Suprapubic skin (tissue), 4 donors: ENCODE data around the gene SF3B1. TPM values are rescaled to one million over a fixed set of nuclear protein-coding genes. Genes with fewer than 3 reads are reported as not detected.
"Not testable (repeated sequence)": the region's sequence is repeated elsewhere in the genome, so short reads cannot be mapped to it uniquely, and the experiment has no call there.

Experiments used
- DNase-seq, 2 donors: peaks; one replicate each; pipeline ENCODE4 v3.0.0-alpha.2; 2019; ENCODE audit warnings: low spot score in 2 of 2
- H3K27ac ChIP-seq: fragments of 200-600 bp; sonication (generic); one replicate; pipeline ENCODE4 v1.5.1; 2019
- H3K27me3 ChIP-seq: fragments of 200-600 bp; sonication (generic); one replicate; pipeline ENCODE4 v1.5.1; 2019
- H3K36me3 ChIP-seq: fragments of 200-600 bp; sonication (generic); one replicate; pipeline ENCODE4 v1.5.1; 2019
- H3K4me1 ChIP-seq: fragments of 200-600 bp; sonication (generic); one replicate; pipeline ENCODE4 v1.5.1; 2019
- H3K4me3 ChIP-seq: fragments of 200-600 bp; sonication (generic); one replicate; pipeline ENCODE4 v1.5.1; 2019; ENCODE audit warnings: mild to moderate bottlenecking
- H3K9me3 ChIP-seq: fragments of 200-600 bp; sonication (generic); one replicate; pipeline ENCODE4 v1.5.1; 2019
- EP300 ChIP-seq: sonication (generic); formaldehyde crosslinking; IDR thresholded peaks from one replicate; pipeline ENCODE4 v1.6.1; 2017; ENCODE audit warnings: antibody characterized with exemption
- POLR2A ChIP-seq, 2 donors: fragments of 450-650 bp; IDR thresholded peaks; one replicate each; pipeline ENCODE4 v1.6.1; 2017; ENCODE audit warnings: antibody characterized with exemption in 2 of 2, mild to moderate bottlenecking in 2 of 2, moderate library complexity in 2 of 2
- POLR2AphosphoS5 ChIP-seq, 3 donors: sonication (generic); formaldehyde crosslinking; IDR thresholded peaks; one replicate each; pipeline ENCODE4 v1.6.1; 2017; ENCODE audit warnings: antibody characterized with exemption in 3 of 3
- WGBS: methylation state at CpG from one replicate; pipeline ENCODE4 v1.1.5; 2018; 5-methylcytosine and 5-hydroxymethylcytosine counted together
- total RNA-seq, 4 donors: library from RNA; depleted of rRNA; stranded (reverse); fragments of >200 nt; gene quantifications; one replicate each; pipeline ENCODE4 v1.1.0, GENCODE V29; 2016
- TF ChIP-seq, protein P1 (sequence below), 2 donors: fragments of 200-600 bp in 1 of 2; fragments of 450-650 bp in 1 of 2; sonication (generic) in 1 of 2; IDR thresholded peaks; one replicate each; pipeline ENCODE4 v1.5.1; 2016 to 2019; ENCODE audit warnings: antibody characterized with exemption in 2 of 2, mild to moderate bottlenecking in 1 of 2, moderate library complexity in 1 of 2

SF3B1 gene
- total RNA-seq, 4 donors from 2014 or later = 216 to 894 (median 222) TPM

DNA sequence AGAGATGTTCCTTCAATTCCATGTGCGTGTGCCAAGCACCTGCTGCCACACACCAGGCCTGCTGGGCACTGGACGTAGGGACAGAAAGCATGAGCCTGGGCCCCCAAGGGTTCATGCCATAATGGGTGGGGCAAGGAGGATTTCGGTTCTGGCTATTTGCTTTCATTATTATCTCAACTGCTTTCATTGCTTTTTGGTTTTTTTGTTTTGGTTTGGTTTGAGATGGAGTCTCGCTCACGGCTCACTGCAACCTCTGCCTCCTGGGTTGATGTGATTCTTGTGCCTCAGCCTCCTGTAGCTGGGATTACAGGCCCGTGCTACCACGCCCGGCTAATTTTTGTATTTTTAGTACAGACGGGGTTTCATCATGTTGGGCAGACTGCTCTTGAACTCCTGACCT is 57.2 kb downstream of the SF3B1 start:
- TF ChIP-seq POLR2AphosphoS5 (IDR thresholded peaks at IDR 0.05) (no peak), EP300 (no peak), POLR2A (IDR thresholded peaks at IDR 0.05) (no peak)
- TF ChIP-seq, protein P1, sequence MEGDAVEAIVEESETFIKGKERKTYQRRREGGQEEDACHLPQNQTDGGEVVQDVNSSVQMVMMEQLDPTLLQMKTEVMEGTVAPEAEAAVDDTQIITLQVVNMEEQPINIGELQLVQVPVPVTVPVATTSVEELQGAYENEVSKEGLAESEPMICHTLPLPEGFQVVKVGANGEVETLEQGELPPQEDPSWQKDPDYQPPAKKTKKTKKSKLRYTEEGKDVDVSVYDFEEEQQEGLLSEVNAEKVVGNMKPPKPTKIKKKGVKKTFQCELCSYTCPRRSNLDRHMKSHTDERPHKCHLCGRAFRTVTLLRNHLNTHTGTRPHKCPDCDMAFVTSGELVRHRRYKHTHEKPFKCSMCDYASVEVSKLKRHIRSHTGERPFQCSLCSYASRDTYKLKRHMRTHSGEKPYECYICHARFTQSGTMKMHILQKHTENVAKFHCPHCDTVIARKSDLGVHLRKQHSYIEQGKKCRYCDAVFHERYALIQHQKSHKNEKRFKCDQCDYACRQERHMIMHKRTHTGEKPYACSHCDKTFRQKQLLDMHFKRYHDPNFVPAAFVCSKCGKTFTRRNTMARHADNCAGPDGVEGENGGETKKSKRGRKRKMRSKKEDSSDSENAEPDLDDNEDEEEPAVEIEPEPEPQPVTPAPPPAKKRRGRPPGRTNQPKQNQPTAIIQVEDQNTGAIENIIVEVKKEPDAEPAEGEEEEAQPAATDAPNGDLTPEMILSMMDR (IDR thresholded peaks at IDR 0.05) = no peak
- no peak for DNase-seq
- Histone ChIP-seq H3K36me3 (no peaks in the 10 kb centered on the region), H3K27me3 (no peaks in the 10 kb centered on the region), H3K4me1 (peaks cover 9% of the 10 kb centered on the region), H3K9me3 (no peaks in the 10 kb centered on the region), H3K4me3 (no peak overlapping the region), H3K27ac (no peak overlapping the region)
- WGBS = 61% methylated on average over 9 of the region's 9 CpGs

DNA sequence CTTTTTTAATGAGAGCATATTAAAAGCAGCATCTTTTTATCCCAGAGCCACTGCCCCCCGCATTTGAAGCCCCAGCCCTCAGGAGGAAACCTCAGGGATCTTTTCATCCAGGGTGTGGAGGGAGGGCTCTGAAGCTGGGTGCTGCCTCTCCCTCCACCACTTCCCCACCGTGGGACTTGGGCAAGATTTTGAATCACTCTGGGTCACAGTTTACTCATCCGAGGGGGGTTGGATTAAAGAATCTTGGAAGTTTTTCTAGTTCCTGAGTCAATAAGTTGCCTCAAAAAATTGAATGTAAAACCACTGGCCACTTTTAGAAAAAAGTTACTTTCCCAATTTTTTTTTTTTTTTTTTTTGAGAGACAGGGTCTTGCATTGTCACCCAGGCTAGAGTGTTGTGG is 62.2 kb downstream of the SF3B1 start:
- Histone ChIP-seq H3K4me3 (no peak overlapping the region), H3K9me3 (no peaks in the 10 kb centered on the region), H3K4me1 (no peaks in the 10 kb centered on the region), H3K27me3 (no peaks in the 10 kb centered on the region), H3K36me3 (no peaks in the 10 kb centered on the region), H3K27ac (no peak overlapping the region)
- DNase-seq = no peak
- TF ChIP-seq POLR2AphosphoS5 (IDR thresholded peaks at IDR 0.05) (no peak), POLR2A (IDR thresholded peaks at IDR 0.05) (no peak), EP300 (no peak)
- TF ChIP-seq, protein P1 (IDR thresholded peaks at IDR 0.05) = no peak
- WGBS = 53% methylated on average over 3 of the region's 3 CpGs

DNA sequence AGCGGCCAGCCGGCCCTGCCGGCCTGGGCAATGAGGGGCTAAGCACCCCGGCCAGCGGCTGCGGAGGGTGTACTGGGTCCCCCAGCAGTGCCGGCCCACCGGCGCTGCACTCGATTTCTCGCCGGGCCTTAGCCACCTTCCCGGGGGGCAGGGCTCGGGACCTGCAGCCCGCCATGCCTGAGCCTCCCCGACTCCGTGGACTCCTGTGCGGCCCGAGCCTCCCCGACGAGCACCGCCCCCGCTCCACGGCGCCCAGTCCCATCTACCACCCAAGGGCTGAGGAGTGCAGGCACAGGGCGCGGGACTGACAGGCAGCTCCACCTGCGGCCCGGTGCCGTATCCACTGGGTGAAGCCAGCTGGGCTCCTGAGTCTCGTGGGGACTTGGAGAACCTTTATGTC is 64.2 kb downstream of the SF3B1 start:
- H3K4me3 ChIP-seq, H3K27ac ChIP-seq, H3K27me3 ChIP-seq, H3K36me3 ChIP-seq, H3K4me1 ChIP-seq, DNase-seq, H3K9me3 ChIP-seq: not testable (repeated sequence)
- no CpG with 5 or more reads among the region's 31 CpGs for WGBS

DNA sequence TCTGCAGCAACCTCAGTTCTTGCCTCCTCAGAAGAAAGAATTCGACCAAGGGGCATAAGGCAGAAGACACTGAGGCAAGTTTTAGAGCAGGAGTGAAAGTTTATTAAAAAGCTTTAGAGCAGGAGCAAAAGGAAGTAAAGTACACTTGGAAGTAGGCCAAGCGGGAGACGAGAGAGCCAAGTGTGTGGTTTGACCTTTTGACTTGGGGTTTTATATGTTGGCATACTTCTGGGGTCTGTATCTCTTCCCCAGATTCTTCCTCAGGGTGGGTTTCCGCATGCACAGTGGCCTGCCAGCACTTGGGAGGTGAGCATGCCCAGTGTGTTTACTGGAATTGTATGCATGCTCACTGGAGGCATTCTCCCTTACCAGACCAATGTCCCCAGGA is 64.9 kb downstream of the SF3B1 start:
- H3K27ac ChIP-seq = no peak overlapping the region
- DNase-seq = no peak
- H3K36me3 ChIP-seq = no peaks in the 10 kb centered on the region
- WGBS = 49% methylated on average over 4 of the region's 4 CpGs
- no peaks in the 10 kb centered on the region for H3K9me3 ChIP-seq
- no peaks in the 10 kb centered on the region for H3K27me3 ChIP-seq
- TF ChIP-seq POLR2AphosphoS5 (IDR thresholded peaks at IDR 0.05) = no peak
- TF ChIP-seq, protein P1 (IDR thresholded peaks at IDR 0.05) = no peak
- no peak for TF ChIP-seq POLR2A (IDR thresholded peaks at IDR 0.05)
- no peak for TF ChIP-seq EP300
- no peaks in the 10 kb centered on the region for H3K4me1 ChIP-seq
- no peak overlapping the region for H3K4me3 ChIP-seq

DNA sequence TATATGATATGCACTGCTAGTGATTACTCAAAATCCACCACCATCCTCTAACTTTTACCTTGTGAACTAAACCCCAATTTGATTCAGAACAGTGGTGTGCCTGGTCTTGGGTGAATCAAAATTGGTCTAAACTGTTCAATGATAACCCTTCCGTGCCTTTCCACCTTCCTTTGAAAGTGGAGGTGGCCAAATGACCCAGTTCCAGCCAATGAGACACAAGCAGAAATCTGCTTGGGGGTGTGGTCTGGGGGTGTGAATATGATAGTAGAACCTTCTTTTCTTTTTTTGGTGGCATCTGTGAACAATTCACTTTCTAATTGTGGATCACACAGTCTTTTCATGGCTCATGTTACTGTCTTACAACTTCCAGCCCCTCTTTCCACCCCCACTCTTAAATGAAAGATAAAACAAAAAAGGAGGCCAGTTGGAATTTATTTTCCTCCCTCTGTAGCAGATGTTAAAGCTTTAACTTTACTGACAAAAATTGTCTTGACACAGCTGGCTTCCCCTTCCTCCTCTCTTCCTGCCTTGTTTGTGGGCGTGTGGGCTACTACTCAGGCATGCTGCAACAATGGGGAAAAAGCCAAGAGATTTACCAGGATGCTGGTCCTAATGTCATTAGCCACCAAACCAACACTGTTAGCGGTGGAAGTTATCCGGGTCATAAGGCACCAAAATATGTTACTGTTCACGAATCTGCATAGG is 65.4 kb downstream of the SF3B1 start:
- no peaks in the 10 kb centered on the region for H3K36me3 ChIP-seq
- H3K27me3 ChIP-seq = no peaks in the 10 kb centered on the region
- H3K4me1 ChIP-seq = no peaks in the 10 kb centered on the region
- H3K27ac ChIP-seq = no peak overlapping the region
- DNase-seq = no peak
- H3K4me3 ChIP-seq = no peak overlapping the region
- TF ChIP-seq POLR2AphosphoS5 (IDR thresholded peaks at IDR 0.05) (no peak), EP300 (no peak), POLR2A (IDR thresholded peaks at IDR 0.05) (no peak)
- TF ChIP-seq, protein P1 (IDR thresholded peaks at IDR 0.05) = no peak
- H3K9me3 ChIP-seq = no peaks in the 10 kb centered on the region
- 46% methylated on average over 5 of the region's 5 CpGs for WGBS

DNA sequence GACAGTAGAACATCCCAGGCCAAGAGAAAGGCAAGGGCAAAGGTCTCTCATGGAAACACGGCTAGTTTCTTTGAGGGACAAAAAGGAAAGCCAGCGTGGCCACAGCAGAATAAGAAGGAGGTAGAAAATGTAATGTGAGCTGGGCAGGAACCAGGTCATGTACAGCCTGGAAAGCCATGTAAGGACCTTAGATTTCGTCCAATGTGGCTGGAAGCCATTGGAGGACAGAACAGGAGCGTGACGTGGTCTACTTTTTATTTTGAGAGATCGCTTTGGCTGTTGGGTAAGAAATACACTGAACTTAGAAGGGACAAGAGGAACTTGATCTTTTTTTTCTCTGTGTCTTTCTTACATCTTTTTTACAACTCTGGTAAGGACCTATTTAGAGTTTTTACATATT is 66.4 kb downstream of the SF3B1 start:
- no peaks in the 10 kb centered on the region for H3K27me3 ChIP-seq
- no peaks in the 10 kb centered on the region for H3K36me3 ChIP-seq
- no peak for DNase-seq
- no peak overlapping the region for H3K4me3 ChIP-seq
- H3K9me3 ChIP-seq = no peaks in the 10 kb centered on the region
- 90% methylated on average over 6 of the region's 6 CpGs for WGBS
- H3K4me1 ChIP-seq = no peaks in the 10 kb centered on the region
- H3K27ac ChIP-seq = no peak overlapping the region
- TF ChIP-seq EP300 (no peak), POLR2A (IDR thresholded peaks at IDR 0.05) (no peak), POLR2AphosphoS5 (IDR thresholded peaks at IDR 0.05) (no peak)
- TF ChIP-seq, protein P1 (IDR thresholded peaks at IDR 0.05) = no peak
